ENCODE results near the gene PROSER2. TPM values are rescaled to one million over a fixed set of nuclear protein-coding genes. Genes with fewer than 3 reads are reported as not detected.
A peak's percentile ranks its signal among the peaks of the same experiment; 100 is the strongest.

The PROSER2 gene
- polyA plus RNA-seq, 3 donors: 1.2 to 2.2 (median 2.0) TPM

DNA sequence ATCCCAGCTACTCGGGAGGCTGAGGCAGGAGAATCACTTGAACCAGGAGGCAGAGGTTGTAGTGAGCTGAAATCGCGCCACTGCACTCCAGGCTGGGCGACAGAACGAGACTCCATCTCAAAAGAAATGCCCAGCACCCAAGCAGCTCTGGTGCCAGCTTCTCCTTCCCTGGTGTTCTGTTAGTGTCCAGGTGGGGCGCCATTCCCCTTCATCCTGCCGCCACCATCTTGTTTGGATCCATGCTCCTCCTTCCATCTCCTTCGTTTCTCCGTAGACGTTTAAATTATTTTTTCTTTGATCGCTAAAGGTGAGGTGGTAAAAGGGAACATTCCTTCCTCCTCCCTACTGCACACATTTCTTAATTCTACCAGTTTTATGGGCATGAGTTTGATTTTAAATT is 30.3 kb downstream of the PROSER2 start:
- H3K27me3 ChIP-seq (ENCODE audit: control insufficient read depth in 2 of 2, insufficient read depth in 2 of 2, low read length in 2 of 2): no peaks in the 10 kb centered on the region
- intact Hi-C loops (cut with micrococcal nuclease): no loop called here
- H3K4me1 ChIP-seq (ENCODE audit: control insufficient read depth in 1 of 2, insufficient read depth in 2 of 2, low read length in 2 of 2): peaks cover 15 to 24% of the 10 kb centered on the region in 2 donors
- H3K4me2 ChIP-seq (replicated peaks; ENCODE audit: extremely low read depth, low read length, poor library complexity, severe bottlenecking): no peak overlapping the region
- H2AFZ ChIP-seq (ENCODE audit: insufficient read depth, low read depth, low read length, poor library complexity, severe bottlenecking): no peak overlapping the region
- 80% methylated on average over 1 of the region's 11 CpGs for WGBS (ENCODE audit: insufficient coverage)
- no peaks in the 10 kb centered on the region for H3K9me3 ChIP-seq (replicated peaks in 1 of 2; ENCODE audit: control insufficient read depth in 1 of 2, insufficient read depth in 1 of 2, low read length in 2 of 2)
- Mint-ChIP-seq H3K9me3 (no peaks in the 10 kb centered on the region), H3K27ac (no peak overlapping the region), H3K27me3 (ENCODE audit: low read depth in 3 of 3) (peaks cover 0 to 6% (median 0%) of the 10 kb centered on the region in 3 donors), H3K4me1 (peaks cover 22% of the 10 kb centered on the region), H3K36me3 (peaks cover 16 to 44% of the 10 kb centered on the region in 2 donors), H3K4me3 (no peak overlapping the region)
- no peak overlapping the region for H3K4me3 ChIP-seq (replicated peaks in 1 of 3; ENCODE audit: low read depth in 2 of 3, low read length in 3 of 3)
- no peak for DNase-seq
- H3K79me2 ChIP-seq (ENCODE audit: insufficient read depth, low read length): peaks cover 7% of the 10 kb centered on the region
- peak; percentile 25 for TF ChIP-seq CTCF (IDR thresholded peaks at IDR 0.05)
- H4K20me1 ChIP-seq (ENCODE audit: insufficient read depth, low read length): no peaks in the 10 kb centered on the region
- H3K27ac ChIP-seq (ENCODE audit: low read depth in 1 of 2, low read length in 2 of 2): no peak overlapping the region
- no peak overlapping the region for H3K9ac ChIP-seq (ENCODE audit: insufficient read depth, low read length, poor library complexity, severe bottlenecking)
- peaks cover 2 to 22% of the 10 kb centered on the region in 2 donors for H3K36me3 ChIP-seq (replicated peaks in 1 of 2; ENCODE audit: control insufficient read depth in 1 of 2, insufficient read depth in 2 of 2, low read length in 2 of 2)

DNA sequence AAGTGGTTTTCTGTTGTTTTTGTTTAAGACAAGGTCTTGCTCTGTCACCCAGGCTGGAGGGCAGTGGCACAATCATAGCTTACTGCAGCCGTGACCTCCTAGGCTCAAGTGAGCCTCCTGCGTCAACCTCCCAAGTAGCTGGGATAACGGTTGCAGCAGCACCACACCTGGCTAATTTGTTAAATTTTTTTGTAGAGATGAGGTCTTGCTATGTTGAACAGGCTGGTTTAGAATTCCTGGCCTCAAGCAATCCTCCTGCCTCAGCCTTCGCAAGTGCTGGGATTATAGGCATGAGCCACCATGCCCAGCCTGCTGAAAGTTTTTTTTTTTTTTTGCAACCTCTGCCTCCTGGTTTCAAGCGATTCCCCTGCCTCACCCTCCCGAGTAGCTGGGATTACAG is 31.1 kb downstream of the PROSER2 start:
- peaks cover 18% of the 10 kb centered on the region for H3K4me1 Mint-ChIP-seq
- Histone ChIP-seq H3K36me3 (replicated peaks in 1 of 2; ENCODE audit: control insufficient read depth in 1 of 2, insufficient read depth in 2 of 2, low read length in 2 of 2) (peaks cover 2 to 23% of the 10 kb centered on the region in 2 donors), H2AFZ (ENCODE audit: insufficient read depth, low read depth, low read length, poor library complexity, severe bottlenecking) (no peak overlapping the region), H3K4me1 (ENCODE audit: control insufficient read depth in 1 of 2, insufficient read depth in 2 of 2, low read length in 2 of 2) (peaks cover 12 to 19% of the 10 kb centered on the region in 2 donors), H3K9ac (ENCODE audit: insufficient read depth, low read length, poor library complexity, severe bottlenecking) (no peak overlapping the region), H3K9me3 (replicated peaks in 1 of 2; ENCODE audit: control insufficient read depth in 1 of 2, insufficient read depth in 1 of 2, low read length in 2 of 2) (no peaks in the 10 kb centered on the region), H3K27ac (ENCODE audit: low read depth in 1 of 2, low read length in 2 of 2) (no peak overlapping the region), H3K79me2 (ENCODE audit: insufficient read depth, low read length) (peaks cover 7% of the 10 kb centered on the region), H3K4me3 (replicated peaks in 1 of 3; ENCODE audit: low read depth in 2 of 3, low read length in 3 of 3) (no peak overlapping the region), H3K27me3 (ENCODE audit: control insufficient read depth in 2 of 2, insufficient read depth in 2 of 2, low read length in 2 of 2) (no peaks in the 10 kb centered on the region), H3K4me2 (replicated peaks; ENCODE audit: extremely low read depth, low read length, poor library complexity, severe bottlenecking) (no peak overlapping the region), H4K20me1 (ENCODE audit: insufficient read depth, low read length) (no peaks in the 10 kb centered on the region)
- H3K27ac Mint-ChIP-seq: no peak overlapping the region
- 95% methylated on average over 6 of the region's 6 CpGs for WGBS (ENCODE audit: insufficient coverage)
- no peak overlapping the region for H3K4me3 Mint-ChIP-seq
- DNase-seq: no peak
- intact Hi-C loops (cut with micrococcal nuclease): no loop called here
- no peak for TF ChIP-seq CTCF (IDR thresholded peaks at IDR 0.05)
- H3K36me3 Mint-ChIP-seq: peaks cover 17 to 45% of the 10 kb centered on the region in 2 donors
- no peaks in the 10 kb centered on the region for H3K9me3 Mint-ChIP-seq
- H3K27me3 Mint-ChIP-seq (ENCODE audit: low read depth in 3 of 3): peaks cover 0 to 3% (median 0%) of the 10 kb centered on the region in 3 donors

Data from CD14-positive monocyte (primary cell).